Erythroblast (primary cell): ENCODE results near the gene SH3RF2.

ENCODE experiments used
- GATA1 ChIP-seq: IDR thresholded peaks from 2 replicates; pipeline ENCODE4 v1.6.1; 2011; ENCODE audit warnings: low read depth, mild to moderate bottlenecking, control low read depth, low read length, moderate library complexity
- POLR2A ChIP-seq: IDR thresholded peaks from 2 replicates; pipeline ENCODE4 v1.6.1; 2011; ENCODE audit warnings: mild to moderate bottlenecking, low read length

DNA sequence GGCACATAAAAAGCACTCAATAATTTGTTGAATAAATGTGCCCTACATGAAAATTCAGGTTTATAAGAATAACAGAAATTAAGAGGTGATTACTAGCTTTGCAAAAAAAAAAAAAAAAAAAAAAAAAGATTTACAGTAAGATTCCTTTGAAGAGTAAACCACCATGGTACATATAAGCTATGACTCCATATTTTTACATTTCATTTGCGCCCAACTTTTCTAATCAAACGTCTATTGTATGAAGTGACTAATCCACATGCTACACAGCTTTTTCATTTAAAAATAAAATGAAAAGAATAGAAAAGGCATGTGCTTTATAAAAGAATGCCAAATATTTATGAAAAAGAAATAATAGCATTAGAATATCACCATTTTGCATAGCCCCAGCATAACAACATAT lies 169.1 kb downstream of the SH3RF2 start, which contains the start of gene PLAC8L1:
- TF ChIP-seq POLR2A (no peak), GATA1 (no peak)
